Hematopoietic multipotent progenitor cell treated with erythropoietin and hydrocortisone succinate and interleukin-3 and kit ligand, for 6 days (in vitro differentiated cells): Measurements from ENCODE around the gene FCGR1A.
A peak's percentile ranks its signal among the peaks of the same experiment; 100 is the strongest.
"Not testable (repeated sequence)": the region's sequence is repeated elsewhere in the genome, so short reads cannot be mapped to it uniquely, and the experiment has no call there.

Source experiments
- DNase-seq: peaks from one replicate; pipeline ENCODE4 v3.0.0-alpha.2; 2015

Gene FCGR1A

DNA sequence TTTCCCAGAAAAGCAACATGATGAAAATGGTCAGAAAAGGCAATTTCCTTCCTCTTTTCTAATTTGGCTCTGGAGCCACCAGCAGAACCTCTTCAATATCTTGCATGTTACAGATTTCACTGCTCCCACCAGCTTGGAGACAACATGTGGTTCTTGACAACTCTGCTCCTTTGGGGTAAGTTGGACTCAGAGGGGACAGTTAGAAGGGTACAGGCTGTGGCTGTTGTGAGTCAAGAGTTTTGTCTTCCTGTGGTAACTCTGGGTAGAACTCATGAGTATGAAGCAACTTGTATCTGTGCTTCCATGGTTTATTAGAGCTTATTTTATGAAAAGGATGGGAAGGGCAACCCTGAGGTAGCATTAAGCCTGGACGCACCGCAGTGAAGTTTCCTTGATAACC lies at the start of gene FCGR1A:
Gene FCGR1A (plus strand): TSS at position 95 of the 400 bp plus-strand sequence. CDS start 50 bp downstream, at position 145.
- DNase-seq = not testable (repeated sequence)

DNA sequence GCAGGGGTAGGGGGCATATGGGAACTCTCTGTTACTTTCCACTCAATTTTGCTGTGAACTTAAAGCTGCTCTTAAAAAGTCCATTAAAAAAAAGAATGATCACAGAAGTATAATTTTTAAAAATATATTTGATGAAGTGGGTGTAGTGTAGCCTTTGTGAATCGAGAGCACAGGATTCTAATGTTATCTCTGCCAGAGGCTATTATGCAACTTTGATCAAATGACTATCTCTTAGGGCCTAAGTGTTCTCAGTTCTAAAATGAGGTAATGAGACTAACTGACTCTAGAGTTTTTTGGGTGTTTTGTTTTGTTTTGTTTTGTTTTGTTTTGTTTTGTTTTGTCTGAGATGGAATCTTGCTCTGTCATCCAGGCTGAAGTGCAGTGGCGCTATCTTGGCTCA lies 49.7 kb upstream of the FCGR1A start:
- not testable (repeated sequence) for DNase-seq

DNA sequence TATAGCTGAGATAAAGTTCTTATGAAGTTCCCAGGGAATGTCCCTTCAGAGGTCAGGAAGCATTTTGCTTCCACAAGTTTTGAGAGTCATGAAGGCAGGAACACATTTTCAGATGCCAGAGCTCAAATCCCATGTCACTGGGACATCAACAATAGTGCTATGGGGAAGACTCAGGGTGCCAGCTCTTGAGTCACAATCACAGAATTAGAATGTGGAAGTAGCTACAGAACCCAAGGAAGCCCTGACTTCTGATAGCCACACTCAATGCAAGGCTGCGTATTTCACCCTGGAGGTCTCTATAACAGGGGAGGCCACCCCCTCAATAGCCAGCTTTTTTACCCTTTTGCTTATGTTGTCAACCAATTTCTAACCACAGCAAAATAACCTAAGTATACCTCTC lies 47.8 kb upstream of the FCGR1A start:
- not testable (repeated sequence) for DNase-seq

- peak; percentile 31 for DNase-seq
Measured at GRCh38 chr1:149740148-149740581, 42.3 kb upstream of the FCGR1A start.

DNA sequence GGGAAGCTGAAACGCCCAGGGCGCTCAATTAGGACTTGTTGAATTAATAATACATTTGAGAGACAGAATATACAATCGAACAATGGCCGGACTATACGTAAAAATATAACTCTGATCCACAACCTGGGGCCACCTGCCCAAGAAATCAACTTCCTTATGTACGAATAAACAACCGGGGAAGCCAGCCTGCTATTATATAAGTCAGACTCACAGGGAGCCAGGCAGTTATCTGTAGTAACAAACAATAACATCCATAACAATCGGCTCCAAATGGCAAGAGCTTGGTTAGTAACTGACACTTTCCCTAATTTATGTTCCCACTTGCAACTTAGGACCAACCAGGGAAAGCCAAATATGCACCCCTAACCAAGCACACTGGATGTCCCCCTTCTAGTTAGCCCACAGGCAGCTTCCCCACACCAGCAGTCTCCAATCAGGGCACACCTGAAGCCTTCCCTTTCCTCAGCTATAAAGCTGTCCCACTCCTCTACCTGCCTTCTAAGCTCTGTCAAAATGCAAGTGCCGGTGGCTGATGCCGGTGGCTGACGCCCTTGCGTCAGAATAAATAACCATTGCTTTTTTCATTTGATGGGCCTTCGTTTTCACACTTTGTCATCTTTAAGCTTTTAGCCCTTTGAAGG lies 41.8 kb upstream of the FCGR1A start:
- DNase-seq = not testable (repeated sequence)

- DNase-seq = not testable (repeated sequence)
Measured at GRCh38 chr1:149741914-149742313, 40.6 kb upstream of the FCGR1A start.

GRCh38 chr1:149746463-149747356 lies 35.8 kb upstream of the FCGR1A start:
- peak; percentile 2 for DNase-seq

GRCh38 chr1:149747359-149748143 lies 34.9 kb upstream of the FCGR1A start:
- DNase-seq = not testable (repeated sequence)

- DNase-seq = not testable (repeated sequence)
Measured at GRCh38 chr1:149748144-149748500, 34.4 kb upstream of the FCGR1A start.

- not testable (repeated sequence) for DNase-seq
Measured at GRCh38 chr1:149750562-149750961, 31.9 kb upstream of the FCGR1A start.

GRCh38 chr1:149752186-149752585 lies 30.3 kb upstream of the FCGR1A start:
- not testable (repeated sequence) for DNase-seq

GRCh38 chr1:149753466-149753865 lies 29.0 kb upstream of the FCGR1A start:
- not testable (repeated sequence) for DNase-seq

DNA sequence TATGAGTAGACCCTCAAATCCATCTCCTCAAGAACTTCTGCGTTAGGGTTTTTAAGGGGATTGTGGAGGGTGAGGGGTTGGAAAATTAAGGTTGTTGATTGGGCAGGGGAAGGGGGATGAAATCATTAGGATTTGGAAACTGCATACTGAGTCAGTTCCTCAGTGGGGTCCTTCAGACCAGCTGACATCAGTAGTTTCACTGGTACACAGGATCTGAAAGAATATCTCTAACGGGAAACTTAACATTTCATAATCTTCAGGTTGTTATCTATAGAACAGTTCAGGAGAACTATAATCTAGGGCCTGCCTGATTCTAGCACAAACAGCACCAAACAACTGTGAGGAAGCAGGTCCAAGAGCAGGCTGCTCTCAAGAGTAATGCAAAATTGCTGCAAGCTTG lies 27.2 kb upstream of the FCGR1A start:
- not testable (repeated sequence) for DNase-seq

DNA sequence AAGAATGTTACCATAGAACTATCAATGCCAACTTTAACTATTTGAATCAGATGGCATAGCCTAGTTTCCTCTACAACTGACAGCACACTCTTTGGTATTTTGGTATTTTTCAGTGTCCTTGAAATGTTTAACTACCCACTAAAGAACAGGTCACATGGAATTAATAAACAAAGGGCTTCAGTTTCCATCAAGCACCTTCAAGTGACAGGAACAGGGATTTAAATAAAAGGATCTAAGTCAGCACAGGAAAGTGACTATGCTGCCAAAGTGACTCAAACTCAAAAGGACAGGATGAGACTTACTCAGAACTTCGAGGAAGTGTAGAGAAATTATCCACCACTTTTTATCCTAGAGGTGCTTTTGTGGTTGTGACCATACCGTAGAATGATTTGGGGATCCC lies 20.2 kb upstream of the FCGR1A start:
- not testable (repeated sequence) for DNase-seq

- not testable (repeated sequence) for DNase-seq
Measured at GRCh38 chr1:149764087-149764800, 18.2 kb upstream of the FCGR1A start.

GRCh38 chr1:149766241-149766640 lies 16.3 kb upstream of the FCGR1A start:
- not testable (repeated sequence) for DNase-seq

DNA sequence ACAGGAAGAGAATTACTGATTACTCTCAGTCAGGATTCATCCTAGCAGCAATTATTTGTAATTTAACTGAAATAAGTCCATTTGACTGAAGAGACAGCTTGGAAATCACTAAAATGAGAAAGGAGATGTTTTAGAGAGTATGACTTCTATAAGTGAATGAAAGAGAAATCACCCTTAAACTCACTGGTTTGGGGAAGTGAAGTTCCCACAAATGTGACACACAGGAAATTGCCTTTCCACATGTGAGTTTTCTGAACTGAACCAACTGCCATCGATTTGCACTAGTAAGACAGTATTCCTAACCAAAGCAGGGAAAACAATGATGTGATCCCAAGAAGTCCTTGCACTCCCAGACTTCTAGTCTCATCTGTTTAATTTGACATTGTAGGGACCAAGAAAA lies 13.3 kb upstream of the FCGR1A start:
- not testable (repeated sequence) for DNase-seq

GRCh38 chr1:149770661-149771060 lies 11.8 kb upstream of the FCGR1A start:
- not testable (repeated sequence) for DNase-seq

DNA sequence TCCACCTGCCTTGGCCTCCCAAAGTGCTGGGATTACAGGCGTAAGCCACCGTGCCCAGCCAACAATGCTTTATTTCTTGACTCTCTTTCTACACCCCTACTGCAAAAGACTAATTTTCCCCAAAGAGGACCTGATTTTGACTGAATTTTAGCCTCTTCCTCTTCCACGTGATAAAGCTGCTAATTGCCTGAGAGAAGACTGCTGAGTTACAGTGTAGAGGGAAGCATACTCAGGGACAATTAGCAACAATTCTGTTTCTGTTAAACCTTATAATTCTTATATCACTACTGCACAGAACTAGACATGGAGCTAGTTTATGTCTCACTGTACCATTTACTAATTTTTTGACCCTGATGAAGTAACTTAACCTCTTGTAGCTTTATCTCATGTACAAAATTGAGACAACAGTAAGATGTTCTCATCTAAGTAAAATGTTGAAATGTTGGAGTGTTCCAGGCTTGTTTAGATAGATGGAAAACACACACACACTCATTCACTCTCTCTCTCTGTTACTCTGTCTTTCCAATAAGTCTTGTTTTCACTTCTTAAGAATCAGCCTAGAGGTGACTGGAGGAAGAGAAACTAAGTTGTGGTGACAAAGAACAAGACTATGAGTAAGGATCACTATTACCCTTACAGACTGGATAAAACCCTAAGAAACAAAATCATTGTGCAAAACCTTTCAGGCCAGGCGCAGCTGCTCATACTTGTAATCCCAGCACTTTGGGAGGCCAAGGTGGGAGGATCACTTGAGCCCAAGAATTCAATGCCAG lies 10.7 kb upstream of the FCGR1A start:
- DNase-seq = not testable (repeated sequence)

- peak; percentile 72 for DNase-seq
Measured at GRCh38 chr1:149775510-149776147, 6.9 kb upstream of the FCGR1A start.

DNA sequence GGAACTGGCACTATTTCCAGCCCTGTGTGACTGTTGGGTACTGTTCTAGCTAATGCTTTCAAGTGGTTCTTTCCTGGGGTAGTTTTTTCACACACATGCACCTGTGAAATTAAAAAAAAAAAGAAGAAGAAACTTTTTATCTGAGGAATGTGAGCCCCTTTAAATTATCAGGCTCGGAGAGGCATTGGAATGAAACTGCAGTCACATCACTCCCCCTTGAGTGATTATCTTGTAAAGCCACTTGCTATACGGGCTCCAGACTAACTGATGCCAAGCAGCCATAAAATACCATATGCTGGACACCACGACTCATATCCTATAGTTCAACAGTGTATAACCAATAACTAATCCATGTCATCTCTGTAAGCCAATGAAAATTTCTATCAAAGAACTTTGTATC lies 5.4 kb upstream of the FCGR1A start:
- DNase-seq = not testable (repeated sequence)
